Transverse colon (tissue), 4 donors: ENCODE measurements around the gene GRAP. TPM values are rescaled to one million over a fixed set of nuclear protein-coding genes. Genes with fewer than 3 reads are reported as not detected.

ENCODE experiments used
- DNase-seq: peaks from one replicate; pipeline ENCODE4 v3.0.0-alpha.2; 2019
- H3K27ac ChIP-seq, 4 donors: fragments of 200-600 bp; sonication (generic); 2 replicates each; pipeline ENCODE4 v1.5.1; 2016 to 2018; ENCODE audit warnings: inconsistent platforms in 4 of 4
- H3K27me3 ChIP-seq: fragments of 200-600 bp; sonication (generic); 2 replicates; pipeline ENCODE4 v1.5.1; 2017; ENCODE audit warnings: inconsistent platforms
- H3K36me3 ChIP-seq, 4 donors: fragments of 200-600 bp; sonication (generic); 2 replicates each; pipeline ENCODE4 v1.5.1; 2017 to 2019; ENCODE audit warnings: inconsistent platforms in 4 of 4
- H3K4me1 ChIP-seq, 4 donors: fragments of 200-600 bp; sonication (generic); 2 replicates each; pipeline ENCODE4 v1.5.1; 2017 to 2020; ENCODE audit warnings: inconsistent platforms in 4 of 4
- H3K4me3 ChIP-seq, 4 donors: fragments of 200-600 bp; sonication (generic); 1 replicate in 1 of 4; 2 replicates in 3 of 4; pipeline versions ENCODE4 v1.5.1 to v1.6.1; 2017 to 2019; ENCODE audit warnings: inconsistent platforms in 4 of 4
- H3K9me3 ChIP-seq, 2 donors: fragments of 200-600 bp; sonication (generic); 2 replicates each; pipeline ENCODE4 v1.5.1; 2017 to 2019; ENCODE audit warnings: inconsistent platforms in 2 of 2
- CTCF ChIP-seq, 5 experiments: fragments of 200-600 bp in 3 of 5; fragments of 450-650 bp in 2 of 5; sonication (generic) in 3 of 5; IDR thresholded peaks; 1 replicate in 2 of 5; 2 replicates in 3 of 5; pipeline ENCODE4 v1.5.1; 2016 to 2017; ENCODE audit warnings: antibody characterized with exemption in 5 of 5, inconsistent platforms in 3 of 5, mild to moderate bottlenecking in 2 of 5, moderate library complexity in 1 of 5
- EP300 ChIP-seq: sonication (generic); formaldehyde crosslinking; IDR thresholded peaks from one replicate; pipeline ENCODE4 v1.6.1; 2017; ENCODE audit warnings: antibody characterized with exemption, low read depth
- POLR2A ChIP-seq: fragments of 450-650 bp; IDR thresholded peaks from one replicate; pipeline ENCODE4 v1.6.1; 2016; ENCODE audit warnings: antibody characterized with exemption, mild to moderate bottlenecking, moderate library complexity
- POLR2AphosphoS5 ChIP-seq, 3 donors: sonication (generic); formaldehyde crosslinking; IDR thresholded peaks; one replicate each; pipeline ENCODE4 v1.6.1; 2016; ENCODE audit warnings: antibody characterized with exemption in 3 of 3
- WGBS, 2 donors: methylation state at CpG; one replicate each; pipeline ENCODE4 v1.1.5; 2018; ENCODE audit warnings: low coverage in 1 of 2; 5-methylcytosine and 5-hydroxymethylcytosine counted together
- in situ Hi-C, 4 donors: fragments of 200-750 bp; cut with MboI; loops; one replicate each; pipeline versions ENCODE4 v1.15.0 to v1.15.1; 2017; ENCODE audit warnings: low sequenced_read_pairs in 3 of 4, low pct_ligation_motif_present in 1 of 4, low pct_unique_long_range_greater_than_20kb in 1 of 4
- intact Hi-C: fragments of 100-400 bp; cut with DNase I; formaldehyde crosslinking; loops from one replicate; pipeline ENCODE4 v1.15.1; 2023; ENCODE audit warnings: low total_unique reads
- total RNA-seq, 4 donors: library from RNA; depleted of rRNA; stranded (reverse); fragments of >200 nt; gene quantifications; one replicate each; pipeline ENCODE4 v1.1.0, GENCODE V29; 2016

GRAP gene
- total RNA-seq, 4 donors from 2014 or later: 1.6 to 20.2 (median 5.5) TPM

GRCh38 chr17:19016297-19016696 is 30.5 kb downstream of the GRAP start:
- Histone ChIP-seq H3K36me3 (no peaks in the 10 kb centered on the region), H3K9me3 (no peaks in the 10 kb centered on the region), H3K27ac (no peak overlapping the region), H3K27me3 (no peaks in the 10 kb centered on the region), H3K4me3 (no peak overlapping the region), H3K4me1 (peaks cover 7 to 19% (median 18%) of the 10 kb centered on the region in 4 donors)
- in situ Hi-C loops: no loop called here
- 91% methylated on average over 8 of the region's 8 CpGs; no CpG with 5 or more reads in 1 of the 2 donors for WGBS, 2 donors
- intact Hi-C loops: no loop called here
- TF ChIP-seq CTCF (IDR thresholded peaks at IDR 0.05) (no peak), POLR2AphosphoS5 (IDR thresholded peaks at IDR 0.05) (no peak), POLR2A (no peak)
- DNase-seq: no peak

- TF ChIP-seq POLR2A (no peak), CTCF (IDR thresholded peaks at IDR 0.05) (no peak), EP300 (no peak), POLR2AphosphoS5 (IDR thresholded peaks at IDR 0.05) (no peak)
- no peak for DNase-seq
- Histone ChIP-seq H3K27ac (no peak overlapping the region), H3K4me1 (peaks cover 7 to 26% (median 23%) of the 10 kb centered on the region in 4 donors), H3K4me3 (no peak overlapping the region), H3K36me3 (no peaks in the 10 kb centered on the region), H3K9me3 (no peaks in the 10 kb centered on the region), H3K27me3 (no peaks in the 10 kb centered on the region)
- in situ Hi-C loops: no loop called here
- WGBS, 2 donors: 33 to 81% methylated on average over 1 to 7 of the region's 7 CpGs
- intact Hi-C loops: no loop called here
Observed at GRCh38 chr17:19015428-19015827, 31.3 kb downstream of the GRAP start.

GRCh38 chr17:19014628-19015215 is 32.0 kb downstream of the GRAP start:
- WGBS, 2 donors: 94% methylated on average over 29 of the region's 29 CpGs; no CpG with 5 or more reads in 1 of the 2 donors

More at GRCh38 chr17:19014628-19015215, 32.0 kb downstream of the GRAP start:
- no peak for DNase-seq
- TF ChIP-seq POLR2AphosphoS5 (IDR thresholded peaks at IDR 0.05) (no peak), EP300 (no peak), POLR2A (no peak), CTCF (IDR thresholded peaks at IDR 0.05) (no peak)
- H3K27me3 ChIP-seq: no peaks in the 10 kb centered on the region
- in situ Hi-C loops: no loop called here
- peaks cover 7 to 29% (median 24%) of the 10 kb centered on the region in 4 donors for H3K4me1 ChIP-seq
- intact Hi-C loops: no loop called here
- H3K36me3 ChIP-seq: no peaks in the 10 kb centered on the region
- no peak overlapping the region for H3K27ac ChIP-seq
- no peak overlapping the region for H3K4me3 ChIP-seq
- no peaks in the 10 kb centered on the region for H3K9me3 ChIP-seq
